B cell (primary cell): ENCODE measurements around the gene GJA10.

ENCODE experiments used
- EZH2 ChIP-seq: IDR thresholded peaks from 2 replicates; pipeline ENCODE4 v1.6.1; 2012; ENCODE audit warnings: borderline replicate concordance, low read depth, mild to moderate bottlenecking, moderate library complexity, low read length; ENCODE audit not compliant: insufficient read depth, poor library complexity, severe bottlenecking
- TF ChIP-seq, protein P1 (sequence below): fragments of 200-600 bp; IDR thresholded peaks from one replicate; pipeline ENCODE4 v1.8.0; 2022; ENCODE audit warnings: antibody characterized with exemption, mild to moderate bottlenecking

- TF ChIP-seq, protein P1, sequence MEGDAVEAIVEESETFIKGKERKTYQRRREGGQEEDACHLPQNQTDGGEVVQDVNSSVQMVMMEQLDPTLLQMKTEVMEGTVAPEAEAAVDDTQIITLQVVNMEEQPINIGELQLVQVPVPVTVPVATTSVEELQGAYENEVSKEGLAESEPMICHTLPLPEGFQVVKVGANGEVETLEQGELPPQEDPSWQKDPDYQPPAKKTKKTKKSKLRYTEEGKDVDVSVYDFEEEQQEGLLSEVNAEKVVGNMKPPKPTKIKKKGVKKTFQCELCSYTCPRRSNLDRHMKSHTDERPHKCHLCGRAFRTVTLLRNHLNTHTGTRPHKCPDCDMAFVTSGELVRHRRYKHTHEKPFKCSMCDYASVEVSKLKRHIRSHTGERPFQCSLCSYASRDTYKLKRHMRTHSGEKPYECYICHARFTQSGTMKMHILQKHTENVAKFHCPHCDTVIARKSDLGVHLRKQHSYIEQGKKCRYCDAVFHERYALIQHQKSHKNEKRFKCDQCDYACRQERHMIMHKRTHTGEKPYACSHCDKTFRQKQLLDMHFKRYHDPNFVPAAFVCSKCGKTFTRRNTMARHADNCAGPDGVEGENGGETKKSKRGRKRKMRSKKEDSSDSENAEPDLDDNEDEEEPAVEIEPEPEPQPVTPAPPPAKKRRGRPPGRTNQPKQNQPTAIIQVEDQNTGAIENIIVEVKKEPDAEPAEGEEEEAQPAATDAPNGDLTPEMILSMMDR, result no peak
- no peak for TF ChIP-seq EZH2
Measured at GRCh38 chr6:89927264-89927663, 33.0 kb downstream of the GJA10 start.
